GM12801 (cell line): Measurements from ENCODE around the gene CACNA1E.

Experiments
- TF ChIP-seq, protein P1 (sequence below): IDR thresholded peaks from one replicate; pipeline ENCODE4 v1.5.1; 2011; ENCODE audit warnings: control low read depth; ENCODE audit not compliant: insufficient read length; ENCODE audit errors: extremely low read depth

CACNA1E gene

DNA sequence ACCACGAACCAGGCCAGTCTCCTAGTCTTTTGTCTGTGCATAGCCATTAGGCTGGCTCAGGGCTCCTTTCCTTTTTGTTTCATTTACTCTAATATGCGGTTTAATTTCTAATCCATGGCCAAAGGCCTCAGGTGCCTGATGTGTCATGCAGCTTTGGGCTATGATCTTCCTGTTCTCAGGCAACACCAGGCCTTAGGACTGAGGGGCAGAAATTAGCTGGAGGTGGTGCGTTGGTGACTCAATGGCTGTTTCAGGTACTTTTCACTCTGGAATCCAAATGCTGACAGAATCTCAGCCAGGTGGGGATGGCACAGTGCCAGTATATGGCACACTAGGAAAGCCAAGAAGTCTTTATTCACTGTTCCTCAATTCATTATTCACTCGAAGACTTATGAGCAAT, 105.3 kb downstream of the CACNA1E start:
- TF ChIP-seq, protein P1, sequence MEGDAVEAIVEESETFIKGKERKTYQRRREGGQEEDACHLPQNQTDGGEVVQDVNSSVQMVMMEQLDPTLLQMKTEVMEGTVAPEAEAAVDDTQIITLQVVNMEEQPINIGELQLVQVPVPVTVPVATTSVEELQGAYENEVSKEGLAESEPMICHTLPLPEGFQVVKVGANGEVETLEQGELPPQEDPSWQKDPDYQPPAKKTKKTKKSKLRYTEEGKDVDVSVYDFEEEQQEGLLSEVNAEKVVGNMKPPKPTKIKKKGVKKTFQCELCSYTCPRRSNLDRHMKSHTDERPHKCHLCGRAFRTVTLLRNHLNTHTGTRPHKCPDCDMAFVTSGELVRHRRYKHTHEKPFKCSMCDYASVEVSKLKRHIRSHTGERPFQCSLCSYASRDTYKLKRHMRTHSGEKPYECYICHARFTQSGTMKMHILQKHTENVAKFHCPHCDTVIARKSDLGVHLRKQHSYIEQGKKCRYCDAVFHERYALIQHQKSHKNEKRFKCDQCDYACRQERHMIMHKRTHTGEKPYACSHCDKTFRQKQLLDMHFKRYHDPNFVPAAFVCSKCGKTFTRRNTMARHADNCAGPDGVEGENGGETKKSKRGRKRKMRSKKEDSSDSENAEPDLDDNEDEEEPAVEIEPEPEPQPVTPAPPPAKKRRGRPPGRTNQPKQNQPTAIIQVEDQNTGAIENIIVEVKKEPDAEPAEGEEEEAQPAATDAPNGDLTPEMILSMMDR = no peak

- TF ChIP-seq, protein P1 = no peak
These were observed 109.0 kb downstream of the CACNA1E start for GRCh38 chr1:181592255-181592859.

- TF ChIP-seq, protein P1 = no peak
These were observed 109.7 kb downstream of the CACNA1E start for GRCh38 chr1:181593042-181593441.

DNA sequence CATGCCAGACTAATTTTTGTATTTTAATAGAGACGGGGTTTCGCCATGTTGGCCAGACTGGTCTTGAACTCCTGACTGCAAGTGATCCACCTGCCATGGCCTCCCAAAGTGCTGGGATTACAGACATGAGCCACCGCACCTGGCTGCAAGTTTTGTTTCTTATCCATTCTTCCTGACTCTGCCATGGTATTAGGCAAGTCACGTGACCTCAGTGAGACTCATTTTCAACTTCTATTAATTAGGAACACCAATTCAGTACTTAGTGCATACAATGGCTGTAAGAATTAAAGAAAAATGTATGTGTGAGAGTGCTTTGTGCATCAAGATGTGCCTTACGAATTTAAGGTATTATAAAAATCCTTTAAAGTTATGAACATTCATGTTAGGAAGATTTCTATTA, 111.2 kb downstream of the CACNA1E start:
- TF ChIP-seq, protein P1 = no peak

DNA sequence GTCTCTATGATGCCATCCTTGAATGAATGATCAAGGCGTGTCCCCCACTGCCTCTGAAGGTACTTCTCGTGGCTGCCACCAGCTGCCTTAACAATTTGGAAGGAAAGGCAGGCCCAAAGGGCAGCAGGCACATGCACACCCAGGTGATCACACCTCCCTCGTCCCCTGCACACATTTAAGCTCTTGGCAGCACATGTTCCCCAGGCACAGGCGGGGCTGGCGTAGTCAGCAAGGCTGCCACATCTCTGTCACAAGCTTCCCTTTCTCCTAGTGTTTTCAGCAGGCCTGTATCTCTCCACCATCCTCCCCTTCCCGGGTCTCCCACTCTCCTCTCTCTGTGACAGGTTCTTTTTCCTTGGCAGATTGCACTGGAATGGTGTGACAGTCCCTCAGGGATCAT, 111.9 kb downstream of the CACNA1E start:
- TF ChIP-seq, protein P1 = no peak

DNA sequence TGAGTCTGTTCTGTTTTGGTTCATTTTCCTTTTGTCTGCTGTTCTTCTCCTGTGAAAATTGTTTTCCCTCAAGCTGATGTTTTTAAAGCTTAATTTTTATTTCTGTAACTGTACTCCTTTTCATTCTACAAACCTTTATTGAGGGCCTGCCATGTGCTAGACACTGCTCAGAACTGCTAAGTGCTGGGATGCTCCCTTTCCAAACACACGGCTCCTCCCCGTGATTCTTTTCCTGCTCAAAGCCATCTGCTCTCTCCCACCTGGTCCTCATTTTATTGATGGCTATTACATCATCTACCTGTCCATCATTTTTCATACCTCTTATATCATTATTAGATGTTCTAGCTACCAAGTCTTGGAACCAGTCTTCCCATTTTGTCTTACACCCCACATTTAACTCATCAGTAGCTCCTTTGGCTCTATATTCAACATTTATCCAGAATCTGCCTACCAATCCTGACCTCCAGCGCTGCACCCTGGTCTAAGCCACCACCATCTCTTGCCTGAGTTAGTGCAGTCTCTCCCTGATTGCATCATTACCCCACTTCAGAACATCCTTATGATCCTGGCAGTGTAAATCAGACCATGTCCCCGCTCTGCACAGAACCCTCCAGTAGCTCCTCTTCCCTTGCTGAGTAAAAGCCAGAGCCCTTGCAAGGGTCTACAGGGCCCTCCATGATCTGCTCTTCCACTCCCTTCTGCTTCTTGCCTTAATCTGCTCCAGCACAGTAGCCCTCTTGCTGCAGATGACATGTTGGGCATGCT, 118.1 kb downstream of the CACNA1E start:
- TF ChIP-seq, protein P1 = no peak

GRCh38 chr1:181603735-181604410, 120.6 kb downstream of the CACNA1E start:
- TF ChIP-seq, protein P1 = no peak
